AML-193 (cell line): ENCODE results near the gene DNAI1.
"Not testable (repeated sequence)": the region's sequence is repeated elsewhere in the genome, so short reads cannot be mapped to it uniquely, and the experiment has no call there.

Experiments used
- DNase-seq, 2 experiments: peaks; one replicate each; lab custom pipeline; 2025; lab: John Stamatoyannopoulos, UW

Gene DNAI1

GRCh38 chr9:34458013-34458958 lies at the start of gene DNAI1, which contains the start of gene FAM219A:
Gene DNAI1, plus strand, starts transcription at chr9:34458805. Its CDS starts 201 bp downstream, at chr9:34459006.
Gene FAM219A, minus strand, starts transcription at chr9:34458570. Its CDS starts 307 bp downstream, at chr9:34458263.
- peak; percentile 88 to 90 for DNase-seq

DNA sequence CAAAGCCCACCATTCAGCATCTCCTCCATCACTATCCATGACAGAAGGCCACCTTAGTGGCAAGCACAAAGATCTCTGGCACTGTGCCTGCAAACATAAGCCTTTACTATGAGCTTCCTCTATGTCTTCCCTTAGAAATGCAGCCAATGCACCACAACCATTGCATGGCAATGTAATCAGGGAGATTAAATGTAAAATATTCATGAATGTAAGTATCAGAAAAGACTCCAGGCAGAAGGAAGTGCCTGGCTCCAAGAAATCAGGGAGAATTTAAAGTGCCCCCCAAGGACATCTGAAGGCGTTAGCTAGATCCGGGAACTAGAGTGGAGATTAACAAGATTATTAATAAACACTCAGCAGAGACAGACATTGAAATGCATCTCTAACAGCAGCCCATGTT lies 49.5 kb upstream of the DNAI1 start:
- DNase-seq, result no peak

DNA sequence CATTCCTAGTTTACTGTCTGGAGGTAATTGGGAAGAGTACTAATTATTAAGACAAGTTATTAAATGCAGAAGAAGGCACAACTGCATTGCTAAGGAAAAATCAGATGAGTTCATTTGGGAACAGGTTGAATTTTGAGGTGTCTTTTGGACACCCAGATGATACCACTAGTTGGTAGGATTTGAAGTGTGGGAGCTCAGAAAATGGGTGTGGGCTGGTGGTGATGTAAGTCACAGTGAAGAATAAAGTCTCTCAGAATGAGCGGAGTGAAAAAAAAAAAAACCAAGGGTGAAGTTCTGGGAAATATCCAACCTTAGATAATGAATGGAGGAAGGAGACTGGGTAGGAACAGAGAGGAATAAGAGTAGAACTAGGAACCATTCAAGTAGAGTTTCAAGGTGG lies 46.3 kb upstream of the DNAI1 start:
- no peak for DNase-seq

DNA sequence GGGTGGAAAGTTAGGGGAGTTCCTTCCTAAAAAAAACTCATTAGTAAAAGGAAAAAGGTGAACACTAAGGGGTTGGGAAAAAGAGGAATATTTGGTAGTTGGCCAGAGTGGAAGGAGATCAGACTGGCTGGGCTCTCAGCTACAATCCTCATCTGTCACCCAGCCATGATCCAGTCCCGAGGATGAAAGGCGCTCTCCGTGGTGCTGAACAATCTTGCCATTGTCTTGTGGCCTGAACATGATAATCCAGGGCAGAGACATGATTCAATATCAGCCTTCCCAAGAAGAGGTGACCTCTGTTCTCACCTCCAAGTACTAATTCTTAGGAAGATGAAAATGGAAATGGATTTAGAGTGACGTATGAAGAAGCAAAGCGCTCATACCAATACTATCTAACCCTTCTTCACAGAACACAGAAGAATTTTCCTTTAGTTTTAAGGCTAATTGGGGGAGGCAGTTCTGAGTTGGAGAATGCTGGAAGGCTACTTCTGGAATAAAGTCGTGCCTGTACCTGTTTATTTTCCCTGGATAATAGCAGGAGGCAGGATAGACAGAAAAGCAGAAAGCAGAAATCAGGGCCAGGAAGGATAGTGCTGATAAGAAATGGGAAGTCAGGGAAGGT lies 45.3 kb upstream of the DNAI1 start:
- peak; percentile 31 to 38 for DNase-seq

- no peak for DNase-seq
These were observed 40.9 kb upstream of the DNAI1 start for GRCh38 chr9:34417734-34418133.

GRCh38 chr9:34419716-34420504 lies 38.7 kb upstream of the DNAI1 start:
- no peak for DNase-seq

DNA sequence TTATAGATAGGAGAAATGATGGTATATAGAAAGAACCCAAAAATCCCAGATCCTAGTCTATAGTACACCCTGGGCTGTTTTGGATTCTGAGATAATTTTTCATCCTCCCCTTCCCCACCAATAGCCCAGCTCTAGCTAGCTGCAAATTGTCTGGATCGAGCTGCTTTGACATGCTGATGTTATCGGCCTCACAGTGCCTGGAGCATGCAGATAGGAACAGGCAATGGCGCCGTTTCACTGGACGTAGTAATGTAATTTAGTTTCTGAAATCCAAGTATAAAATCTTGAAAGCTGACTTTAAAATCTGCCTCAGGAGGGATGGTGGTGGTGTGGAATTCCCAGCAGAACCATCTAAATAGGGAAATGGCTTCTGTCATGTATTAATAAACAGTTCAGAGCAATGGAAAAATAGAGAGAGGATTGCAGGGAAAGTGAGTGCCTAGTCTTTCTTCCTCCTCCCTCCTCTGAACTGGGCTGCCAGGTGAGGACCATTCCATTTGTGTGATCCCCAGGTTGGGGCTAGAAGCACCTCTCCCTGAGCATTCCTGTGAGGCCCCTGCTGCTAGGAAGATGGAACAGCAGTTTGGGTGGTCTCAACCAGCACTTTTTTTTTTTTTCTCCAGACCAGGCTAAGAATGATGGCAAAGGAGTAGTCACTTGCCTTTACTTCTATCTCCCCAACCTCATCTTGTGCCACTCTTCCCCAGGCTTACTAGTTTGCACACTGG lies 32.1 kb upstream of the DNAI1 start:
- DNase-seq, result no peak

DNA sequence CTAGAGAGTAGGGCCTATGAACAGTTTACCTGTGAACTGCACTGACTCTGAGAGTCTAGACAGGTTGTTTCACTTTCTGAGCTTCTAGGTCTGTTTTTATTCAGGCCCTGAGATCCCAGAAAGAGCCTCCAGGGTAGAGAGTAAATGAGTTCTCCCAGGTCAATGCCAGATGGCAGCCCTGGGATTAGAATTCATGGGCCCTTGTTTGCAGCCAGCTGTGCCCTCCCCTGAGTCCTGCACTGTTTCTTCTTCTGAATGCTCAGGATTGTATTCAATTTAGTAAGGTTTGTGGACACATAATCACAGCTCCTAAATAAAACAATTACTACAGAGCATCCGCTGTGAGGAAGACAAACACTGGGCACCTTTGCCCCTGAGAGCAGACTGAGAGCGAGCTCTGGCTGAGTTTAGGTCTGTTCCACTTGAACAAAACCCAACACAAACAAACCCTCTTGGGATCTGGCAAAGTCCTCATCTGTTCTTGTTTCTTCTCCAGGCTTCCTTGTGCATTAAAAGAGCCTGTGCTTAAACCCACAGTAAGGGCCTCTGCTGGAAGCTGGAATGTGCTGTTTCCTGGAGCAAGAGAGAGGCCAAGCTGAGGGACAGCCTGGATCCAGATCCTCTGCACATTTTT lies 30.2 kb upstream of the DNAI1 start:
- no peak for DNase-seq

GRCh38 chr9:34430843-34431437 lies 27.7 kb upstream of the DNAI1 start:
- DNase-seq, result peak; percentile 38 to 46

GRCh38 chr9:34431667-34432066 lies 26.9 kb upstream of the DNAI1 start:
- DNase-seq, result no peak

DNA sequence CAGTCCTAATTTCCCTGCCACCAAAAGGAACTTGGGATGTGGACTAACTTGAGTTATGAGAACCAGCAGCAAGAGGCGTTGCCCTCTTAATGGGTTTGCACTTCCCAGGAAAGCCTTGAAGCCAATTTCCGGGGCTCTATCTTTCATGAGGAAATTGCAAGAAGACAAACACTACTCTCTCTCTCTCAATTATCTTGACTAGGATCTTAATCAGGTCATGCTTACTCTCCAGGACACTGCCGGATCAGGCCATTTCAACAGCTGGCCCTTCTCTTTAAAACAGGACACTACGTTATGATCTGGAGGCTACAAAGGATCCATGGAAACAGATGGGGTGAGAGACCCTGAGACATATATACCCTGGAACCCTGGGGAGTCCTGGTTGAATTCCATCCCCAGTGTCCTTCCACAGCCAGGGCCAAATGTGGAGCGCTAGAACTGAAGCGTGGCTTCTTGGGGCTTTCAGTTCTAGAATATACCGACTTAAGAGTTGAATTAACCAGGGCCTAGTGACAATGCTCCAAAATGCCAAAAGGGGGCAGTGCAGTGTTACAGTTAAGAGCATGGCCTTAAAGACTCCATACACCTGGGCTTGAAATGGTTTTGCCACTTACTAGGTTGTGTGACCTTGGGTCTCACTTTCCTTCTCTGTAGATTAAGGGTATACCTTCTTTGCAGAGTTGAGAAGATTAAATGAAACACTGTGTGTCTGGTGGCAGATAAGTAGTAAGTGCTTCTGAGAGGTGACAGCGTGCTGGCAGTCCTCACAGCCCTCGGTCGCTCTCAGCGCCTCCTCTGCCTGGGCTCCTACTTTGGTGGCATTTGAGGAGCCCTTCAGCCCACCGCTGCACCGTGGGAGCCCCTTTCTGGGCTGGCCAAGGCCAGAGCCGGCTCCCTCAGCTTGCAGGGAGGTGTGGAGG lies 21.3 kb upstream of the DNAI1 start:
- peak; percentile 55 to 67 for DNase-seq

DNA sequence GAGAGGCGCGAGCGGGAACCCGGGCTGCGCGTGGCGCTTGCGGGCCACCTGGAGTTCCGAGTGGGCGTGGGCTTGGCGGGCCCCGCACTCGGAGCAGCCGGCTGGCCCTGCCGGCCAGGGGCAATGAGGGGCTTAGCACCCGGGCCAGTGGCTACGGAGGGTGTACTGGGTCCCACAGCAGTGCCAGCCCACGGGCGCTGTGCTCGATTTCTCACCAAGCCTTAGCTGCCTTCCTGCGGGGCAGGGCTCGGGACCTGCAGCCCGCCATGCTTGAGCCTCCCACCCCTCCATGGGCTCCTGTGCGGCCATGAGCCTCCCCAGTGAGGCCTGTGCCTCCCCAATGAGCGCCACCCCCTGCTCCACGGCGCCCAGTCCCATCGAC lies 20.7 kb upstream of the DNAI1 start:
- DNase-seq, result not testable (repeated sequence)

- not testable (repeated sequence) for DNase-seq
These were observed 20.1 kb upstream of the DNAI1 start for GRCh38 chr9:34438465-34438864.

DNA sequence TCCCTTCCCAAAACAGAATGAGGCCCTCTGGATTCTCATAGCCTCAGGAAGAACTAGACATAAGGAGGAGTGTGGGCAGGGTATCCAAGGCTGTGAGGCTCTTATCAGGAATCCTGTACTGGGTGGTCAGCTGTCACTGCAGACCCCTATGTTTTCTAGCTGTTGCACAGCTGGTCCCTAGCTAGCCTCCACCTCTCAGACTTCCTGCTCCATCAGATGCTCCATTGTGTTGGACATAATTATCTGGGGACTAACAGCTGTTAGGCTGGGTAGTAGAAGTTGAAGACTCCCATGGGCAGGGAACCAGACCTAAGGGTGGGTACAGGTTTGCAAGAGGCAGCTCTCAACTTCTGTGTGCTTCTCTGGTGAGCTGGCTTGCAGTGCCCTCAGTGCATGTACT lies 18.6 kb upstream of the DNAI1 start:
- no peak for DNase-seq

DNA sequence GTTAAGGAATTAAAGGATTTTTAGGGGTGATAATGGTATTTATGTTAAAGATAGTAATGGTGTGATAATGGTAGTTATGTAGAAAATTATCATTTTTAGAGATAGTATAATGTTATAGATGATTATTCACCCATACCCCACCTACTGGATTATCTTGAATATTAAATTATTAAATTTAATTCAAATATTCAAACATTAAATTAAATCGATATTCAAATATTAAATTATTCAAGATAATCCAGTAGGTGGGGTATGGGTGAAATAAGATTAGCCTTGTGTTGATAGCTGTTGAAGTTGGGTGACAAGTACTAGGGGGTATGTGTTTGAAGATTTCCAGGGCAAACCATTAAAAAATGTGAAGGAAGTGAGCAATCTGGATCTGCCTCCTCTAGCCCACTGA lies 15.8 kb upstream of the DNAI1 start:
- DNase-seq, result no peak

DNA sequence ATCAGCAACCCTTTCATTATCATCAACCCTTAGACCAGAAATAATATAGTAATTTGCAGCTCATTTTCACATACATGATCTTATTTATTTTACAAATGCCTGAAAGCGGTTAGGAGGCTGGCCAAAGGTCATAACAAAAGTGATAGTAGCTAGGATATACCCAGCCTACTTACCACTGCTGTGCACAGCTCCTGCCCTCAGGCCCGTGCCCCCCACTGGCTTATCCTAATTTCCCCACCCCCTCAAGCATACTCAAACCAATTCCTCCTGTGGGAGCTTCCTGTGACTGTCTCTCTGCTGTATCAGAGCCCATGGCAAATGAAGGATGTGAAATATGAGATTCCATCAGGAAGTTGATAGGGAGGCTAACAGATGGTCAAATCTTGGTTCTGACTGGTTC lies 15.1 kb upstream of the DNAI1 start:
- no peak for DNase-seq

GRCh38 chr9:34443976-34444375 lies 14.6 kb upstream of the DNAI1 start:
- DNase-seq, result no peak

DNA sequence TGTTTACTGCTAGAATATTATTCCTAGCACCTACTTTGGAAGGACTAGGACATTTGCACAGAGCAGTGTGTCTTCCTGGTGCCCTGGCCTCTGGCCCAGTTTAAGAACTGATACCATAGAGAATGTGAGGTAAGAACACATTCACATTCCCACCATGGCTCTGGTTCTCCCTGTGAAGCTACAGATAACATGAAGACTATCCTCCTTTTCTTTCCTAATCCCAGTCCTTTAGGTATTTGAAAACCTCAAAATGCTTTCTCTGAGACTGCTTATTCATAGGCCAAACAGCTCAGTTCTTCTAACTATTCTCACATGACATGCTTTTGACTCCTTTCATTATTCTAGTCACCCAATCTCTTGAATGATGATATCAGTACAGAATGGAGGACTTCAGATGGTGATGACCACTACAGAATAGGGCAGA lies 12.1 kb upstream of the DNAI1 start:
- DNase-seq, result no peak

DNA sequence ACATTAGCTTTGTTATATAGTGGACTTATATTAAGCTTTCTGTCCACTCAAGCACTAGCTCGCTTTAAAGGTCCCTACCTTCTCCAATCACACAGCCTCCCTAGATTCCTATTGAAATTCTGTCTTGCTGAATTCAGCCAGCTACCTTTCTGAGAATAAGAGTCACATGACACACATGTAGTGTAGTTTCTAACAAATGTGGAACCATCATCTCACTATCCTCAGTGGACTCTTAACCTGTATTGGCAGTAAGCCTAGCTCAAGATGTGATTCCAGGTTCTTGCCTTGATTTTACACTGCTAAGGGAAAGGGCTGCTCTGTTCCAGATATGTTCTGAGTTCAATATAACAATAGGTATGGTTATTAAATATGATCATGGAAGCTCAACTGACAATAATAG lies 11.7 kb upstream of the DNAI1 start:
- no peak for DNase-seq

GRCh38 chr9:34450644-34451043 lies 8.0 kb upstream of the DNAI1 start:
- no peak for DNase-seq
